Muscle of leg (tissue), 11 donors: Measurements from ENCODE around the gene PBRM1. TPM values are rescaled to one million over a fixed set of nuclear protein-coding genes. Genes with fewer than 3 reads are reported as not detected.
A peak's percentile ranks its signal among the peaks of the same experiment; 100 is the strongest.

Source experiments
- DNase-seq: peaks from one replicate; pipeline ENCODE4 v3.0.0; 2013
- H3K27ac ChIP-seq: one replicate; pipeline ENCODE4 v1.5.1; 2013; ENCODE audit warnings: mild to moderate bottlenecking, low read length, control low read depth
- H3K27me3 ChIP-seq: one replicate; pipeline ENCODE4 v1.6.1; 2013; ENCODE audit warnings: low read length; ENCODE audit not compliant: control insufficient read depth, insufficient read depth
- H3K36me3 ChIP-seq: one replicate; pipeline ENCODE4 v1.6.1; 2013; ENCODE audit warnings: low read length; ENCODE audit not compliant: control insufficient read depth, insufficient read depth
- H3K4me1 ChIP-seq: one replicate; pipeline ENCODE4 v1.6.1; 2013; ENCODE audit warnings: low read length; ENCODE audit not compliant: control insufficient read depth, insufficient read depth
- H3K4me3 ChIP-seq: one replicate; pipeline ENCODE4 v1.5.1; 2013; ENCODE audit warnings: low read length, control low read depth
- H3K9me3 ChIP-seq: replicated peaks from 2 replicates; pipeline ENCODE4 v1.6.1; 2013; ENCODE audit warnings: low read depth, low read length; ENCODE audit not compliant: control insufficient read depth
- WGBS: methylation state at CpG from one replicate; pipeline ENCODE4 v1.1.5; 2013; ENCODE audit warnings: missing lambda C conversion rate; ENCODE audit not compliant: insufficient coverage; 5-methylcytosine and 5-hydroxymethylcytosine counted together
- polyA plus RNA-seq, 8 donors: library from polyadenylated mRNA; unstranded; fragments of 120-200 nt; gene quantifications; one replicate each; pipeline versions ENCODE4 v1.2.1 to v1.2.3, GENCODE V29; 2013; ENCODE audit warnings: inconsistent platforms in 1 of 8, low replicate concordance in 1 of 8; ENCODE audit not compliant: insufficient read length in 8 of 8, insufficient read depth in 1 of 8
- total RNA-seq: library from RNA; stranded (reverse); fragments of 120-200 nt; gene quantifications from one replicate; pipeline ENCODE4 v1.2.4, GENCODE V29; 2013

The PBRM1 gene
- total and polyA plus RNA-seq, 9 donors, result 26.1 to 53.1 (median 47.3) TPM

DNA sequence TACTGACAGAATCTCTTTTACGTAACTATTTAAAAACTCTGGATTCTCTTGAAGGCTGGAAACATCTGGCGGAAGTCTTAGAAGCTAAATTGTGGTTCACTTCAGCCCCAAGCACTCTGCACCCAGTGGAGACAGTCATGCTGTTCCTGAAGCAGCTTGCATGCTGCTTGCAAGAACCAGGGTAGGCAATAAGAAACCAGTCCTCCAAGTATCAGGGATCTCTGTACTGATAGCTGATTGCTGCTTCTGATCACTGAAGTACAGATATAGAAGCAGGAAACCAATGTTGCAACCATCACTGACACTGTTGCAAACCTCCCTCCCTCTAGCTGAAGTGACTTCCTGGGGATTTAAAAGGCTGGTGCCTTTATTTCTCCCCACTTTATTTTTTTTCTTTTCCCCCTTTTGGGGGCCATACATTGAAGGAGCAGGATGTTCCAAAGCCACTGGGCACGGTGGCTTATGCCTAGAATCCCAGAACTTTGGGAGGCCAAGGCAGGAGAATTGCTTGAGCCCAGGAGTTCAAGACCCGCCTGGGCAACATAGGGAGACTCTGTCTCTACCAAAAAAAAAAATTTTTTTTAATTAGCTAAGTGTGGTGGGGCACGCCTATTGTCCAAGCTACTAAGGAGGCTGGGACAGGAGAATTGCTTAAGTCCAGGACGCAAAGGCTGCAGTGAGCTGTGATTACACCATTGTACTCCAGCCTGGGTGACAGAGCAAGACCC, 35.5 kb upstream of the PBRM1 start:
- no peaks in the 10 kb centered on the region for H3K27me3 ChIP-seq
- WGBS, result 87% methylated on average over 5 of the region's 6 CpGs
- no peaks in the 10 kb centered on the region for H3K4me1 ChIP-seq
- no peaks in the 10 kb centered on the region for H3K9me3 ChIP-seq
- H3K4me3 ChIP-seq, result no peak overlapping the region
- H3K36me3 ChIP-seq, result peaks cover 4% of the 10 kb centered on the region
- no peak overlapping the region for H3K27ac ChIP-seq
- DNase-seq, result peak; percentile 62

DNA sequence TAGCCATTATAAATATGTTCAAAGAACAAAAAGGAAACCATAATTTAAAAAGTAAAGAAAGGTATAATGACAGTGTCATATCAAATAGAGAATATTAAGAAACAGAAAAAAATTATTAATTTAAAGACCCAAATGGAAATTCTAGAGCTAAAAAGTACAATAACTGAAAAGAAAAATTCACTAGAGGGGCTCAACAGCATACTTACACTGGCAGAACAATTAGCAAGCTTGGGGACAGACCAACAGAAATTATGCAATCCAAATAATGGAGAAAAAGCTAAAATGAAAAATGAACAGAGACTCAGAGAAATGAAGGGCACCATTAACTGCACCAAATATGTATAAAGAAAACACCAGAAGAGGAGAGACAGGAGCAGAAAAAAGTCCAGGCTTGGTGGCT, 33.9 kb upstream of the PBRM1 start:
- Histone ChIP-seq H3K27ac (no peak overlapping the region), H3K4me1 (peaks cover 4% of the 10 kb centered on the region), H3K36me3 (peaks cover 4% of the 10 kb centered on the region), H3K27me3 (no peaks in the 10 kb centered on the region), H3K4me3 (no peak overlapping the region), H3K9me3 (no peaks in the 10 kb centered on the region)
- no peak for DNase-seq

GRCh38 chr3:52715714-52716305, 30.1 kb upstream of the PBRM1 start:
- H3K27me3 ChIP-seq, result no peaks in the 10 kb centered on the region
- H3K27ac ChIP-seq, result no peak overlapping the region
- no peak overlapping the region for H3K4me3 ChIP-seq
- no peak for DNase-seq
- WGBS, result 81% methylated on average over 6 of the region's 11 CpGs
- H3K36me3 ChIP-seq, result peaks cover 13% of the 10 kb centered on the region
- peaks cover 13% of the 10 kb centered on the region for H3K4me1 ChIP-seq
- no peaks in the 10 kb centered on the region for H3K9me3 ChIP-seq

DNA sequence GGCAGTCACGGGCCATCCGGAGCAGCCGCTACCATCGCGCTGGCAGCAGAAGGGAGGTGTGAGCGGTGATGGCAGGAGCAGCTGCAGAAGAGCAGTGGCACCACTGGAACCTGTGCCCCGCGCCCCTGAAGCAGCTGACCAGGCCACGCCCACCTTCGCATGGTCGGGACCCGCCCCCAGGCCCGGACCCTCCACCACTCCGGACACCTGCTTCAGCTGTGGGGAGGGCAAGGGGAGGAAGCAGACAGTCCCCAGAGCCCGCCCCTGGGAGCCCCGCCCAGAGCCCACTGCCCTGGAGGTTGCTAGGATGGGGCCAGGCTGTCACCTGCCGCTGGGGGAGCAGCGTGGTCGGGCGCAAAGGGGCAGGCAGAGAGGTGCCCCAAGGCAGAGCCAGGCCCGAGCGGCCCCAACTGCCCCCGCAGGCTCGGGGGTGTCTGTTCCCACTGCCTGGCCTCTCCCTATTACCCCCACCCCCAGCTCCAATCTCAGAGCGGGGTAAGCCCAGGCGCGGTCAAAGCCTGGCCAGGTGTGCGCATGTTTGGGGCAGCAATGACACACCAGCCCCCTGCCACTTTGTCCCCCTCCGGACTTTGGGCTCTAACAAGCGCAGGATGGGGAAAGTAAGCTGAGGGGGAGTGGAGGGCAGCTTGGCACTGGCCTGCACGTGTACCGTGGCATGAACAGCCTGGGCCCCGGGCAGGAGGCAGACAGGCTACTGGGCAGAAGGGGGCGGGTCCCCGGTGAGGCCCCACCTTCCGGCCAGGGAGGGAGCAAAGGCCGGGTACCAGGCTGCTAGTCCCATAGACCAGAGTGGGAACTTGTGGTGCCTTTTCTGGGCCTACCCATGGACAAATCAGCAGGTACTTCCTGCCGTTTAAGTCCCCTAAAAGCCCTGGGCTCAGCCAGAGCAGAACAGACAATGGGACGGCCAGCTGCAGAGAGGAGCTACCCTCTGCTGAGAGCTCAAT, 28.9 kb upstream of the PBRM1 start:
- H3K4me3 ChIP-seq, result no peak overlapping the region
- H3K9me3 ChIP-seq, result no peaks in the 10 kb centered on the region
- peaks cover 13% of the 10 kb centered on the region for H3K36me3 ChIP-seq
- 31% methylated on average over 25 of the region's 39 CpGs for WGBS
- H3K4me1 ChIP-seq, result peaks cover 13% of the 10 kb centered on the region
- no peaks in the 10 kb centered on the region for H3K27me3 ChIP-seq
- H3K27ac ChIP-seq, result no peak overlapping the region
- peak; percentile 41 for DNase-seq

DNA sequence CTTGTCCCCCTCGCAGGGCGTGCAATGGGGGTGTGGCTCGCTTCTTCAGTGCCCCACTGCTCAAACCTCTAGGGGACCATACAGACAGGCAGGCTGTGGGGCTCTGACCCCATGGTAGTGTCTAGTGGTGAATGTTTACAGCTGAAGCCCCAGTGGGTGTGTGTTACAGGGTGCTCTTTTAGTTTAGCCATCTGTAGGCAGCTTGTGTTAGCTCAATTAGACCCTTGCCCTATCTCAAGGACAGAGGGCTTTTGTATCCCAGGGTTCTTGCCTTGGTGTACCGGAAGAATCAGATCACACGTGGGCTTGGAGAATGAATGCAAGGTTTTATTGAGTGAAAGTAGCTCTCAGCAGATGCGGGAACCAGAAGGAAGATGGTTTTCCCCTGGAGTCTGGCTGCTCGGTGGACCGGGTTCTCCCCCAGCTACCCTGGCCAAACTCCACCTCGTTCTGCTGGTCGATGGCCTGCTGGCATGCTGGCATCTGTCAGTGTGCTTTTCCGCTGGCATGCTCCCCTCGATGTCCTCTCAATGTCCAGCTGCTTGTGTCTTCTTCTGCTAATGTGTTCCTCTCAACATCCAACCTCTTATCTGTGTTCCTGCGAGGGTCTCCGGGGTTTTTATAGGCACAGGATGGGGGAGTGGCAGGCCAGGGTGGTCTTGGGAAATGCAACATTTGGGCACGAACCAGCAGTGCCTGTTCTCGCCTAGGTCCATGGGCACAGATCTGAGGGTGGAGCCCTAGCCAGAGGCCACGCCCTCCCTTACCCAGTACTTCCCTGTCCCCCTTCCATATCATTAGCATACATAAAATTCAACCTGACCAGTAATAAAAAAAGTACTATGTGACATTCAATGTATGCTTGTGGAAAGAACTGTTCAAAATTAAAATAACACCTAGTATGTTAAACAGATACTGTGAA, 26.8 kb upstream of the PBRM1 start:
- no peak for DNase-seq
- H3K4me3 ChIP-seq, result no peak overlapping the region
- H3K4me1 ChIP-seq, result peaks cover 13% of the 10 kb centered on the region
- H3K27ac ChIP-seq, result no peak overlapping the region
- H3K9me3 ChIP-seq, result no peaks in the 10 kb centered on the region
- peaks cover 17% of the 10 kb centered on the region for H3K36me3 ChIP-seq
- no peaks in the 10 kb centered on the region for H3K27me3 ChIP-seq
- 96% methylated on average over 12 of the region's 17 CpGs for WGBS

DNA sequence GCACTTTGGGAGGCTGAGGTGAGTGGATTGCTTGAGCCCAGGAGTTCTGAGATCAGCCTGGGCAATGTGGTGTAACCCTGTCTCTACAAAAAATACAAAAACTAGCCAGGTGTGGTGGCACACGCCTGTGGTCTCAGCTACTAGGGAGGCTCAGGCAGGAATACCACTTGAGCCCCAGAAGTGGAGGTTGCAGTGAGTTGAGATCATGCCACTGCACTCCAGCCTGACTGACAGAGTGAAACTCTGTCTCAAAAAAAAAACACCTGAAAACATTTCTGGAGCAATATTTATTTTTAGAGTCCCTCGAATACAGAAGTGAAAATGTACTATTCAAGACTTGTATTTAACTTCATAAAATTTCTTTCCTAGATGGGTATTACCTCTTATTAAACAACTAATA, 24.8 kb upstream of the PBRM1 start:
- H3K9me3 ChIP-seq, result no peaks in the 10 kb centered on the region
- H3K4me3 ChIP-seq, result no peak overlapping the region
- peaks cover 17% of the 10 kb centered on the region for H3K36me3 ChIP-seq
- H3K4me1 ChIP-seq, result peaks cover 24% of the 10 kb centered on the region
- no peaks in the 10 kb centered on the region for H3K27me3 ChIP-seq
- no CpG with 5 or more reads among the region's 2 CpGs for WGBS
- DNase-seq, result no peak
- no peak overlapping the region for H3K27ac ChIP-seq

GRCh38 chr3:52707585-52707984, 21.9 kb upstream of the PBRM1 start:
- Histone ChIP-seq H3K27me3 (no peaks in the 10 kb centered on the region), H3K4me1 (peaks cover 19% of the 10 kb centered on the region), H3K4me3 (no peak overlapping the region), H3K9me3 (no peaks in the 10 kb centered on the region), H3K36me3 (peaks cover 13% of the 10 kb centered on the region), H3K27ac (no peak overlapping the region)
- no CpG with 5 or more reads among the region's 4 CpGs for WGBS
- no peak for DNase-seq

DNA sequence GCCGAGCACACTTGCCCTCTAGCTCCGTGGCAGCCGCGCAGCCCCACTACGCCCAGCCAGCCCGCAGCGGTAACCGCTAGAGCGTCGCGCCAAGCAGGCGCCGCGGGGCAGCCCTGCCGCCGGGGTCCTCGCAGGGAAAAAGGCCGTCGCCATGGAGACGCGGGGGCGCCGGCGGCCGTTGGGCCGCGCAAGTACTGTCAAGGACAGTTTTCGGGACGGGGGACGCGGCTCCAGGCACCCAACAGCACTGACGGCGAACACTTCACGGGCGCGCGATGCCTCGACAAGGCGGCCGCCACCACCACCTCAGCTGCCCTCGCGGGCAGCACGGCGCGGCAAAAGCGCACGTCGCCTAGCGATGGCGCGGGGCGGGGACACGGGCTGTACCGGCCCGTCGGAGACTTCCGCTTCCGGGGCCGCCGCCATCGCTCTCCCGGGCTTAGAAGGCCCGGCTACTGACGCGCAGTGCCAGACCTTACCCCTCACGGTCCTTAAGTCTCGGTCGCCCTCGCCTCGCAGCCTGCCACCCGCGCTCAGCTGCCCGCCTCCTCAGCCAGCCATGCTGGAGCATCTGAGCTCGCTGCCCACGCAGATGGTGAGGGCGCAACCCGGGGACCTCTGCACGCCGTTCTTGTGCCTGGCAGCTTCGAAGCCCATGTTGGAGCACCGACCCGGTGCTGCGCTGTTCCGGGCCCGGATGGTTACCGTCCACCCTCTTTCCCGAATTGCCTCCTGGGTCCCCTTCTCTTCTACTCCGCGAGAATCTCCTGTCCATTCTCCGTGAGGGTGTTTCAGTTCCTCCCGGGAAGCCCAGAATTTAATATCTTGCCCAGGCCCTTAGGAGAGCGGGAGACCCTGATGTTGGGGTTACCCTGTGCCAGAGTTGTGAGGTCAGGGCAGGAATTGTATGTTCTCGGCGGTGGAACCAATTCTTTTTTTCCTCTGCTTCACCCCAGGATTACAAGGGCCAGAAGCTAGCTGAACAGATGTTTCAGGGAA, 20.3 kb upstream of the PBRM1 start, which contains the start of the genes GLT8D1 and SPCS1:
Gene GLT8D1, minus strand, starts transcription at position 104 of the 999 bp plus-strand sequence. CDS start 5,331 bp downstream, outside the sequence.
Gene SPCS1, plus strand, starts transcription at position 419 of the 999 bp plus-strand sequence. Its CDS starts 141 bp downstream, at position 560.
- H3K27me3 ChIP-seq, result no peaks in the 10 kb centered on the region
- H3K36me3 ChIP-seq, result peaks cover 8% of the 10 kb centered on the region
- no peaks in the 10 kb centered on the region for H3K9me3 ChIP-seq
- DNase-seq, result peak; percentile 94
- WGBS, result under 1% methylated on average over 89 of the region's 94 CpGs
- peak within 1 kb of the TSS; percentile 96 for H3K4me3 ChIP-seq
- peak within 1 kb of the TSS; percentile 90 for H3K27ac ChIP-seq
- H3K4me1 ChIP-seq, result peaks cover 19% of the 10 kb centered on the region

DNA sequence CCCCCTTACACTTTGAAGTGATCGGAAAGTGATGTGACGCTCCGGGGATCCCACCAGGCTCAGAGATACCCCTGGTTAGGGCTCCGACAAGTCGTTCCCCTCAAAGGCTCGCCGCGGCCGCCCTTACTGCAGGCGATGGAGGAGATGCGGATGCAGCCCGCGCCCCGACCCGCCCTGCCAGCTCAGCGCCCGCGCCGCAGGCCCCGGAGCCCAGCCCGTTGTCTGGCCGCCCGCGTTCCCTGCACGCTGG, 19.6 kb upstream of the PBRM1 start:
- Histone ChIP-seq H3K4me1 (peaks cover 19% of the 10 kb centered on the region), H3K36me3 (peaks cover 8% of the 10 kb centered on the region), H3K4me3 (peak overlapping the region; percentile 96), H3K27ac (peak overlapping the region; percentile 90), H3K27me3 (no peaks in the 10 kb centered on the region), H3K9me3 (no peaks in the 10 kb centered on the region)
- DNase-seq, result no peak
- WGBS, result 0% methylated on average over 25 of the region's 25 CpGs
